ENCODE data around the gene GABBR1.

GABBR1 gene

DNA sequence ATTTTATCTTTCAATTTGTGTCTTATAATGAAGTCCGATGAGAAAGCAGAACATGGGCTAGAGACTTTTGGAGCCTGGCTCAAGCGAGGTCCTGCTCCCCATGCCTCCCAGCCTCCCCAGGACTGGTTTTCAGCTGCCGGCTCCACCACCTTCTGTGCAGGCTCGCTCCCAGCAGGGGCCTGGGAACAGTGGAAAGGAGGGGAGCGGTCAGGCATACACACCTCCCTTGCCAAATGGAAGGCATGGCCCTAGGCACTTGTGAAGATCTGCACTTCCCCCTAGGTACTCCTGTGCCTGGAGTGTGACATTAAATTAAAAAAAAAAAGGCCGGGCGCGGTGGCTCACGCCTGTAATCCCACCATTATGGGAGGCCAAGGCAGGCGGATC, 19.2 kb upstream of the GABBR1 start:
- no peak for DNase-seq

DNA sequence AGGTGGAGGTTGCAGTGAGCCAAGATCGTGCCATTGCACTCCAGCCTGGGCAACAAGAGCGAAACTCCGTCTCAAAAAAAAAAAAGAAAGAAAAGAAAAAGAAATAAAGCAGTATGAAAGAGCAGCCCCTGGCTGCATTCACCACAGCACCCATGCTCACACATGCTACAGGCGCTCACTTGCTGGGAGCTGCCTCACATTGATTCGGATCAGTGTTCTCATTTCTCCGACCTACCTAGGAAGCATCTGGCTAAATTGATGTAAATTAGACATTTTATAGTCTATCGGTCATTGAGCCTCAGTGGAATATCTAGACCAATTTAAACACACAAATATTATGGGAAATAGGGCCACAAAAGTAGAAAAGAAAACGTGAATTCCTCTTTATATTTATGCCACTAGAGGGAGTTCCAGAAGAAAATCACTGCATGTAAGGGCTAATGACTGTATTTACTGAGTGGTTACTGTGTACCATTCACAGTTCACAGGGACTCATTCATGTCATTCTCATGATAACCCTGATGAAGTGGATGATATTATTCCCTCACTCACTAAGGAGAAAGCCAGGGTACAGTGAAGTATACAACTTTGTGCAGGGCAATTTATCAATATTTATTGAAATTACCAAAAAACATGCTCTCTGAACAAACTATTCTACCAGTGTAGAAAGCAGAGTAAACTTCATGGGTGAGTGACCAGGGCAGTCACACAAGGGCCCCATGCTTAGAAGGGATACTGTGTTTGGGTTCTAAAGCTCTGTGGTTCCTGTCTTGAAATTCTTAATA, 18.6 kb upstream of the GABBR1 start:
- no peak for DNase-seq

DNA sequence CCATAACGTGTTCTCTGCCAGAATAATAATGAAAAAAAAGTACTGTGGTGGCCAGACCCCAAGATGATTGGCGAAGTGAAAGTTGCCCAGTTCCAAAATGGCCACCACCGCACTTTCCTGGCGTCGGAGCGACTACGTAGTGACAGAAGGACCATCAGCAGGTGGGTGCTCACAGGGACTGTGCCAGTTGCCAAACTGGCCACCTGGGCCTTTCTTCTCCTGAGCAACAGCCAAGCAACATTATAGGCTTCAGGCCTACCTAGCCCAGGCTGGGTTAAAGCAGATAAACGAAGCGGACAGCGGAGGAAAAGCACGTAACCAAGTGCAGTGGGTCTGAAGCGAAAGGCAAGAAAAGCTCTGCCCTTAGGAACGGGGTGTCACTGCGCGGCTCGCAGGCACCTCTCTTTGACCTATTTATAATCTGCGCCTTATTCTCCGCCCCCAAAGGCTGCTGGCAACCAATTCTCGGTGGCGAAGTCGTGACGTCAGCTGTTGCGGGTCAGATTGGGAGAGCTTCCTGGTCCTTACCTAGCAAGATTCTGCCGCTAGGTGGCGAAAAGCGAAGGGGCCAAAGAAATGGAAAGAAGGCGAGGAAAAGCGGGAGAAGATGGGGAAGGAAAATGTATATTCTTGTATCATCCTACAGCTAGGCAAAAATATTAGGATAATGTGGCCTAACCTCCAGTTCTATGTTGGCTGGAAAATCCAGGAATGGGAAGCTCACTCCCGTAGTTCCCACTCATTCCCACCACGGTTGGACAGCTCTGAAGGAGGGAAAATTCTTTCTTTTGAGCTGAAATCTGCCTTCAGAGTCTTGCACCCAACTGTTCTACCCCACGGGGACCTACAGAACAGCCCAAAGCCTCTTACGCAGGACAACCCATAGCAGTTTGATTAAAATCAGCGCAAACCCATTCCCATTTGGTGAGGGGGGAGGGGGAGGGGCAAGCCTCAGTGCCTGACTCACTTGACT, 17.0 kb upstream of the GABBR1 start:
- DNase-seq, result peak; percentile 97 to 98

DNA sequence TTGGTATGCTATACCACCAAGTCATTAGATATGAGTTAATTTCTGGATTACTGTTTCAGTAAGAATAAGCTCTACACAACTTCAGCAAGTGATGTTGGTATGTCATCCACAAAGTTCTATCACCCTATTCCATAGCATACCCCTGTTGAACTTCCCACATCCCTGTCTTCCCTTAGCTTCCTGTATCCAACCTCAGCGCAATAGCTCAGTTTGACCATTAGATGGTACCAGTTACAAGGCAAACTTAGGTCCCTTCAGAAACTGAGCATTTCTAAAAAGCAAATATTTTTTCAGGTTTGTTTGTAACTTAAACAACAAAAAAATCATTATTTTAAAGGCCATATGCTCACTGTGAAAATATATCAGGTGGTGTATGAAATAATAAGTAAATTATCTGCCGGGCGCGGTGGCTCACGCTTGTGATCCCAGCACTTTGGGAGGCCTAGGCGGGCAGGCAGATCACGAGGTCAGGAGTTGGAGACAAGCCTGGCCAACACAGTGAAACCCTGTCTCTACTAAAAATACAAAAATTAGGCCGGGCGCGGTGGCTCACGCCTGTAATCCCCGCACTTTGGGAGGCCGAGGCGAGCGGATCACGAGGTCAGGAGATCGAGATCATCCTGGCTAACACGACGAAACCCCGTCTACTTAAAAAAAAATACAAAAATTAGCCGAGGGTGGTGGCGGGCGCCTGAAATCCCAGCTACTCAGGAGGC, 15.1 kb upstream of the GABBR1 start:
- DNase-seq, result no peak

DNA sequence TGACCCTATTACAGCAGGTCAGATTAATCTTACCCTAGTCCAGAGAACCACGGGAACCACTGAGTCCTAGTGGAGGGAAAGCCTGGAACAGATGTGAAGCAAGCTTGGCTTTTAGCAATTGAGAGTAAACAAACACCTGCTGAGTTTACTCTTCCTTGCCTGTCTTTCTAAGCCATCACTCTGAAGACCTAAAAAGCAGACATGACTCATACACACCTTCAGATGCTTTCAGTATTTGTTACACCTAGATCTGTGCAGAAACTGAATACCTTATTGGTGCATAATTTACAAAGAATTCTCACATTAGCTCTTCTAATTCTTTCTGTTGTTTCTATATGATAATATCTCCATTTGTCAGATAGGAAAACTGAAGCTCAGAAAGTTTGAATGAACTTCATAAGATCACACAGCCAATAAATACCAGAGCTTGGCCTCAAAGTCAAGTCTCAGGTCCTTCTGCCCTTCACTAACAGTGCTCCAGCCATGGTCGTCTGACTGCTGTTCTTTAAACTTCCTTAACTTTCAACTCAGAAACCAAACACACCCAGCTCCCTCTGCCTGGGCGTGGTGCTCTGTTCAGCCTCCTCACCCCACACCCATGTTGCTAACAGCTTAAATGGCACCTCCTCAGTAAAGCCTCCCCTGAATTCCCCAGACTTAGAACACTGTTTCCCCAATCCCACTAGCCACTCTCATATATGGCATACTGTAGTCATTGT, 8.6 kb upstream of the GABBR1 start:
- DNase-seq, result no peak

DNA sequence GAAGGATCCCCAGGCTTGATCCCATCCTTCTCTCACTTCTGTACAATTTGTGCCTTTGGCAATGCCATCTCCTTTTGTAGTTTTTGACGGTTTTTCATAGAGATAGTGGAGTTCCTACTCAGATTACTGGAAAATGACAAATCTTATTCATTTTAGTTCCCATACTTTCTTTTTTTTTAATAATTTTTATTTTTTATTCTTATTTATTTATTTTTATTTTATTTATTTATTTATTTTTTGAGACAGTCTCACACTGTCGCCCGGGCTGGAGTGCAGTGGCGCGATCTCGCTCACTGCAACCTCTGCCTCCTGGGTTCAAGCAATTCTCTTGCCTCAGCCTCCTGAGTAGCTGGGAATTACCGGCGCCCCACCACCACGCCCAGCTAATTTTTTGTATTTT, 4.3 kb upstream of the GABBR1 start:
- no peak for DNase-seq

DNA sequence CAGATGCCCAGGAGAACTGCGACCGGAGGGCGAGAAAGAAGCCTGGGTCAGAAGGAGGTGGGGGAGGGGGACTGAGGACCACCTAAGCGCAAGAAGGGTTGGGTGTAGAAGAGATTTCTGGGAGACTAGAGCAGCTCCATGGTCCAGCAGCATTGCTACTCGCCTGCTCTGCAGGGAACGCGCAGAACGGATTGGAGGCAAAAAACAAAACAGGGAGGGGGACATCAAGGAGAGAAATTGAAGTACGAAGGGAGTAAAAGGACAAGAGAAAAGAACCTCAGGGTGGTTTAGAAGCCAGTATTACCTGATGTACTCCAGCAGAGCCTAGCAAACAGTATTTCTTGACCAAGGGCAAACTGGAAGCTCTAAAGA, 537 bp upstream of the GABBR1 start:
- no peak for DNase-seq

DNA sequence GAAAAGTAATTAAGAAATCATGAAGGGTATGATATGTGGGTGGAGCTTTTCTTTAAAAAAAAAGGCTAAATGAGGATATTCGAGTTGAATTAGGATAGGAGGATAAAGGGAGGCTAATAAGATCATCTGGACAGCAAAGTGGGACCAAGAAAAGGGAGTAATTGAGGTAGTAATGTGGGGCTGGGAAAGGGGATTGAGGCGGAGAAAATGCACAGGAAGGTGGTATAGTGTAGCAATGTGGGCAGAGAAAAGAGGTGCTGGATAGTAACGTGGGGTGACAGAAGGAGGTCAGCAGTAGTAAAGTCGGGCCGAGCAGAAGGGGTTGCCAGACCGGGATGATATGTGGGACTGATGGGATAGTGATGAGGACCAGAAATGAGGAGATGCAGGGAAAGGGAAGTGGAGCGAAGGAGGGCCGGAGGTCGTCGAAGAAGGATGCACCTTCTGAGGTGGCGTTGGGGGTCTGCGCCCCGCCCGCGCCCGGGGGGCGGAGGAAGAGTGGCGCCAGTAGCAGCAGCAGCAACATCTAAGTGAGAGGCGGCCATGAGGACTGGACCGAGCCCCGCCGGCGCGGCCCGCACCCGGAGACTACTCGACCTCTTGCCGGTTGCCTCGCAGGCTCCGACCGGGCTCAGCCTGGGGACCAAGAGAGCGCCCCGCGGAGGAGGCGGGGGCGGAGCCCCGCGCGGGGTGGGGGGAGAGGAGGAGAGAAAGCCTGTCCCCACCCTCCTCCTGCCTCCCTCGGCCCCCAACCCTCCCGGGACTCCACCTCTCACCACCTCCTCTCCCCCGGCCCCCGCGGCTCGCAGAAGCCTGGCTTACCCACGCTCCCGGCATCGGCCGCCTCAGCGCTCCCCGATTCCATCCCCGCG, 887 bp downstream of the GABBR1 start:
- peak; percentile 52 to 64 for DNase-seq

DNA sequence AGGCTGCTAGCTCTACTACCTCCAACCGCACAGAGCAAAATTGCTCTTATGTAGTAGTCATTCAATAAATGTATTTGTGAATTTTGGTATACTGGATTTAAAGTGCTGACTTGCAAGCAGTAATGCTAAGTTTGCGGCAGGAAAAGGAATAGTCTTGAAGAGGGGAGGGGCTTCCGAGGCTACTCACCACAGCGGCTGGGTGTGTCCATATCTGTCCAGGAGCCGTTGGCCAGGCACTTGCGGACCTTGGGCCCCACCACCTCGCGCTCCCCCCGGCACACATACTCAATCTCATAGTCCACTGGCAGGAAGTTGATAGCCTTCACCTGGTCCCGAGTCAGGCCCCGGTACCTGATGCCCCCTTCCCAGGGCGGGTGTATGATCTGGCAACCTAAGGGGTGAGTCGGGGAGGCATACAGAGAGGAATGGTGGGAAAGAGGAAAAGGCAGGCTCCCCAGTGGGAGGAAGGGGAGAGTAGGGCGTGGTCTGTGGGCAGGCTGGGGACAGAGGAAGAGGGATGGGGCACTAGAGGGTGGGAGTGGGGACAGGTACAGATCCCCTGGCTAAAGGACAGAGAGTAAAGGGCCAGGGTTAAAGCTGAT, 1.7 kb downstream of the GABBR1 start:
- no peak for DNase-seq

DNA sequence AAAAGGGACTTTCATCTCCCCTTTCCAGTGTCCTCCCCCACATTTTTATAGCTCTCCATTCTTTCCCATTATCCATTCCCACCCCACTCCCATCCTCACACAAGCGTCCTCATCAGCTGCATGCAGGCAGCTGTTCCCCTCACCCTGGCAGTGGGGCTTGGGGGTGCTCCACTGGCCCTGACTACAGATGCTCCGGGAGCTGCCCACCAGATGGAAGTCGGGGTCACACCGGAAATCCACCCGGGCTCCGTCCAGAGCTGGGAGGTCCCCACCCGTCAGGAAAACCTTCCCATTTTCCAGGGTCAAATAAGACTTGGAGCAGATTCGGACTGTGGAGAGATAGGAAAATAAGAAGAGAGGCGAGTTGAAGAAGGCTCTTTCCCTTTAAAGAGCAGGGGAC, 2.7 kb downstream of the GABBR1 start:
- no peak for DNase-seq

DNA sequence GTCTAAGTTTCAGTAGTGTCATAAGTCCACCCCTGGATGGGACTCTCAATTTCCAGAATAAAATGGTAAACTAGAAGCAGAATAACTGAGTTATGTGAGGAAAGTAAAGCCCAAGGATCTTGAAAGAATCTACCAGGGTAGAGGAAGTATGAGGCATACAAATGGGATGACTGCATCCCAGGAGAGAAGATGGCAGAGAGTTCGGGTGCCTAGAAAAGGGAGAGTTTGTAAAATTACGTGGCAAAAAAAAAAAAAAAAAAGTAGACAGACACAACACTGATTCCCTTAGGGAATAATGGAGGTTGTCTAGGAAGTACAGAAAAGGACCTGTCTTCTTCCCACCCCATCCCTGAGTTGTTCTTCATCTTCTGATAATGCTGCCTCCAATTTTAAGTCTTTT, 3.4 kb downstream of the GABBR1 start:
- DNase-seq, result no peak

DNA sequence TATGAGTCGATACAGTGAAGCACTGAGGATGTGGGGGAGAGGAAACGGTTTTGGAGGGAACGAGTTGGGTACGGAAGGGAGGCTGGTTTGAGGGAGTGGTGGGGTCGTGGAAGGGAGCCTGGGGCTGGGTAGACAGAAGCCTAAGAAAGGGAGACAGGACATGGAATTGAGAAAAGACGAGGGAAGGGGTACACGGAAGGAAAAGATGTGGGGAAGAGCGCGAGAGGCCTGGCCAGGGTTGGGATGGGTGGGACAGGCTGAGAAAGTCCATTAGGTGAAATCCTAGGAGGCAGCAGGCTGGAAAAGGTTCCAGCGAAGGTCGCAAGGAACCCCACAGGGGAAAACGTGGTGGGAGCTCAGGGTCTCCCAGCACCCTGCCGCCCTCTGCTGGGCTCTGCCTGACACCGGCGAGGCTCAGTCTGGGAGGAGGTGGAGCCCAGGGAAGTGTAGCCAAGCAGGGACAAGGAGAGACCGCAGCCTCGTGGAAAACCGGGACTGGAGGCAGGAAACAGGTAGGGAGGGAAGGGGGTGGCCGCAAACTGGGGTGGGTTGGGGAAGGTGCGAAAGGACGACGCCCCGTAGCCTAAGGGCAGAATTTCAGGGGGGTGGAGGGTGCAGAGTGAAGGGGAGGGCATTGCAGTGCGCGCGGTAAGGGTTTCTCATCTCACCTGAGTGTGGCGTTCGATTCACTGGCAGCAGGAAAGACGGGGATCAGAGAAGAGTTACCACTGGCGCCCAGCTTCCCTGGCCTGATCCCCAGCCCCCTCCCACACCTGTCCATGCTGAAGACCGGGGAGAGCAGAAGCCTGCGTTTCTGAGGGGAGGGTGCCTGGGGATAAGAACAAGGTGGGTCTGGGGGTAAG, 4.3 kb downstream of the GABBR1 start:
- DNase-seq, result peak; percentile 73 to 75

DNA sequence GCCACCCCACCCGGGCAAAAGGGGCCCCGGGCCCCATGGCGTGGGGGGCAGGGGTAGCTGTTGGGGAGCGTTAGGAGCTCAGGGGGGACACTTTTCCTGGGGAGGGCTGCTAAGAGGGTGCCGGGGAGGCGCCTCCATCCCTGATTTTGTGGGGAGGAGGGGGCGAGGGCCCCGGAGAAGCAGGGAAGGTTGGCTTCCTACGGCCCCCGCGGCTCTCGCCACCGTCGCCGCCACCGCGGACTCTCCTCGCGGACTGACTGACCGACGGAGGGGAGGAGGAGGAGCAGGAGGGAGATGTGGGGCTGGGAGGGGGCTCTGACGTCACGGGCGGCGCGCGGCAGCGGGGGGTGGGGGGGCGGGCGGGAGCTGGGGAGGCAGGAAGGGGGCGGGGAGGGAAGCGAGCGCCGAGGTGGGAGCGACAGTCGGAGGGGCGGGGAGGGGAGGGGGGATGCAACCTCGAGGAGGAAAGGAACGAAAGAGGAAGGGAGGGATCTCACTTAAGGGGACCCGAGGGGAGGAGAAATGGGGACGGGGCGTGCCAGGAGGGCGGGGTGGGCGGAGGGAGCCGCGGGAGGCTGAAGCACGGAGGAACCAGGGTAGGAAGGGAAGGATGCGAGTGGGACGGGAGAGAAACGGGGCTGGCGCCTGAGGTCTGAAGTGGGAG, 5.1 kb downstream of the GABBR1 start:
- peak; percentile 65 to 68 for DNase-seq

DNA sequence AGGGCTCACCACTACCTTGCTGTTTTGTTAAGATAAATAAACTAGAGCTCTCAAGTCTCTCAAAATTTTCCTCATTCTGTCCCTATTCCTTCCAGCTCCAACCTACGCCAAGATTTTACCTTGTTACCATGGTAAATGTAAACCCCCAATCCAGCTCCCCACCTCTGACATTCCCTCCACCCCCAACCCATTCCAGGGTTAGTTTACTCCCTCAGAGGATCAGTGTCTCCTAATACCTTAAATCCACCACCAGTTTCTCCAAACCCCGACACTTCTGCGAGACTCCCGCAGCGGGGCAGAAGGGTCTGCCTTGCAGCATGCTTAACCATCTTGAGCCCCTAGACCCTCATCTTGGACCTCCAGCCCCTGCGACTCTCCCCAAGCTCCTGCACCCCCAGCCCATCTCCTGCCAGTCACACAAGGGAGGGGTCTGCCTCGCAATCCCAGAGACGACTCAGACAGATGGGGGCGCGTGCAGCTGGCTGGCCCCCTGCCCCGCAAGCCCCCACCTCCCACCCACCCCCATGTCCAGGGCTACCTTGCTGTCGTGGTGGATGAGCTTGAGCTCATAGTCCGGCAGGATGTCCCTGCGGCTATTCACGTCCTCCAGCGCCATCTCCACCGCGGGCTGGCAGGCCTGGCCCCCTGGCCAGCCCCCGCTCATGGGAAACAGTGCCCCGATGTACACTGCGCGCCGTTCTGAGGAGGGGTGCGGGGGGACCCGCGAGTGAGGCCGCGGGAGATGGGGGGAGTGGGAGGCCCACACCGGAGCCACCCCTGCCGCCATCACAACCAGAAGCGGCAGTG, 5.8 kb downstream of the GABBR1 start:
- DNase-seq, result no peak

DNA sequence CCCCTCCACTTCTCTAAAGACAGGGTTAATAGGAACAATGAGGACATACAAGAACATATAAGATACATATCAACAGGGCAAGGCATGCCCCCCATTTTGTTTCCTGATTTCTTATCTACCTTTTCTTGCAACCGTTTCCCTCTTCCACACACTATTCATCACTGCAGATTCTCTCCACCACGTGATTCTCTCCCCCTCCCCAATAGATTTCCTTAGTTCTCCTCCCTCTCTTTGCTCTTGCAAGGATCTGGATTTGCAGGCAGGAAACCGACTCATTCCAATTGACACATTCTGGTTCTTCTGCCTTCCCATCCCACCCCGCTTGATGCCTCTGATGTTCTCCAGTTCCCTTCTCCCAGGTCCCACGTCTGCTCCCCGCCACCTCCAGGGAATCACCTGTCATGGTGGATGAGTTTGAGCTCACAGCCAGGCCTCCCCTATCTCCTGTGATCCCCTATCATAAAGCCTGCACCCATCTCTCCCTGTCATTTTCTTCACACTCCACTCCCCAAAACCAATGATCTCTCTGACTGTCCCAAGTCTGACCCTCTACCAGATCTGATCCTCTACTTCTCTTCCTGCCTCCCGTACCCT, 7.5 kb downstream of the GABBR1 start:
- DNase-seq, result no peak

DNA sequence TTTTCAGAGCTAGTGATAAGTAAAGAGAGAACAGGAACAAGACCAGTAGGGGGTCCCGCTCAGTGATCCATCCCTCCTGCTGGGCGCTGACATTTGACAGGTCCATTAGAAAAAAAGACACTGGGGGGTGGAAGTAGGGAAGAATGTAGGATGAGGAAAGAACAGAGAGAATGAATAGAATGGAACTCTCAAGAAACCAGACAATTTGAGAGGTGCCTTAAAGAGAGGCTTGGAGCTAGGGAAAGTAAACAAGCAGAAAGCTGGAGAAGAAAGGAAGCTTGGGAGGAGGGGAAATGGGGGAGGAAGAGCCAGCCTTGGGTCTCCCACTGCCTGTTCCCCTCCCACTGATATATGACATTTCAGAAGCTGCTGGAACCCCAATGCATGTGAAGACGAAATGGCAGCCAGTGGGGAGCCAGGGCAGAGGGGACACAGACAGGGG, 8.4 kb downstream of the GABBR1 start:
- DNase-seq, result no peak

DNA sequence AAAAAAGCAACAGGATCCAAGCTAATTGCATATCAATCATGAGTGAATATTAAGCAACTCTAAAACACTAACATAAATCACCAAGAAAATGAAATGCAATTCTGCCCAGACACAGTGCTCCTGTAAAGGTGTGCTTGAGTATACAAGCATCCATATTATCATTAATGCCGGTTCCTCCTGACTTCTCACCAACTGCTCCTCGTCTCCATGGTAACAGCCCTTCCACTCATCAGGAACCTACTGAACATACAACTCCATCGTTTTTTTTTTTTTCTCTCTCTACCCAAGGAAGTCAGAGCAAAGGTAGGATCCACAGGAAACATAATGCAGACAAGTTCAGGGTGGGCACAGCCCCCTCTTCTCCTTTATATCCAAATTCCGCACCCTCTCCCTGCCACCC, 12.4 kb downstream of the GABBR1 start:
- no peak for DNase-seq

DNA sequence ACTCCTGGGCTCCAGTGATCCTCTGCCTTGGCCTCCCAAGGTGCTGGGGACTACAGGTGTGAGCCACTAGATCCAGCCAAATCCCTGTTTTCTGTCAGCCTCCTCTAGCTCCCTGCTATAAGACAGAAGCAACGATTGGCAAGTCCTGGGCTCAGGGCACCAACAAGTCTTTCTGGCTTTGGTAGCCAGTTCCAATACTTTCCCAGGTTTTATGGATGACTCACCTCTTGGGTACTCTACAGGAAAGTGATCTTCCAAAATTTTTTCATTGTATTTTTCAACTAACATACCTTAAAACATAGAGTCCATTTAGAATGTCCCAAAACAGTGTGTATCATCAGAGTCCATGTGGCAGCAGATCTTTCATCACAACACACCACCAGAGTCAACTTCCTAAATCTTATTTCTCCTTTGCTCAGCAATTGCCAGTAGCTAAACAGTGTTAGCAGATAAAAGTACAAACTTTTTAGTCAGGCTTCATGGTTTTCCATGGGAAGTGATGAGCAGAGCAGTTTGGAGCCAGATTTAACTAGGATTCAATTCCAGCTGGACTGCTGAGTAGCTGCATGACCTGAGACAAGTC, 13.3 kb downstream of the GABBR1 start:
- DNase-seq, result no peak
